BE2C (cell line): ENCODE data around the gene ZNF138.

Experiments used
- DNase-seq: peaks from one replicate; pipeline ENCODE4 v3.0.0-alpha.2; 2020
- H3K27me3 ChIP-seq: fragments of 250-450 bp; sonication (Bioruptor Pico); 2 replicates; pipeline ENCODE4 v1.5.1; 2020; ENCODE audit warnings: mild to moderate bottlenecking
- H3K36me3 ChIP-seq: fragments of 250-450 bp; sonication (Bioruptor Pico); 2 replicates; pipeline ENCODE4 v1.5.1; 2020; ENCODE audit warnings: mild to moderate bottlenecking
- H3K4me1 ChIP-seq: fragments of 250-450 bp; sonication (Bioruptor Pico); 2 replicates; pipeline ENCODE4 v1.5.1; 2020
- H3K4me3 ChIP-seq: 2 replicates; pipeline ENCODE4 v1.5.1; 2011; ENCODE audit warnings: low read depth, low read length
- H3K9me3 ChIP-seq: fragments of 250-450 bp; sonication (Bioruptor Pico); 2 replicates; pipeline ENCODE4 v1.5.1; 2020
- TF ChIP-seq, protein P1 (sequence below): IDR thresholded peaks from 2 replicates; pipeline ENCODE4 v1.5.1; 2012; ENCODE audit warnings: mild to moderate bottlenecking, low read depth, low read length

Gene ZNF138

GRCh38 chr7:64875658-64876406, 81.6 kb downstream of the ZNF138 start:
- TF ChIP-seq, protein P1, sequence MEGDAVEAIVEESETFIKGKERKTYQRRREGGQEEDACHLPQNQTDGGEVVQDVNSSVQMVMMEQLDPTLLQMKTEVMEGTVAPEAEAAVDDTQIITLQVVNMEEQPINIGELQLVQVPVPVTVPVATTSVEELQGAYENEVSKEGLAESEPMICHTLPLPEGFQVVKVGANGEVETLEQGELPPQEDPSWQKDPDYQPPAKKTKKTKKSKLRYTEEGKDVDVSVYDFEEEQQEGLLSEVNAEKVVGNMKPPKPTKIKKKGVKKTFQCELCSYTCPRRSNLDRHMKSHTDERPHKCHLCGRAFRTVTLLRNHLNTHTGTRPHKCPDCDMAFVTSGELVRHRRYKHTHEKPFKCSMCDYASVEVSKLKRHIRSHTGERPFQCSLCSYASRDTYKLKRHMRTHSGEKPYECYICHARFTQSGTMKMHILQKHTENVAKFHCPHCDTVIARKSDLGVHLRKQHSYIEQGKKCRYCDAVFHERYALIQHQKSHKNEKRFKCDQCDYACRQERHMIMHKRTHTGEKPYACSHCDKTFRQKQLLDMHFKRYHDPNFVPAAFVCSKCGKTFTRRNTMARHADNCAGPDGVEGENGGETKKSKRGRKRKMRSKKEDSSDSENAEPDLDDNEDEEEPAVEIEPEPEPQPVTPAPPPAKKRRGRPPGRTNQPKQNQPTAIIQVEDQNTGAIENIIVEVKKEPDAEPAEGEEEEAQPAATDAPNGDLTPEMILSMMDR = no peak
- no peak for DNase-seq
- H3K4me1 ChIP-seq = no peaks in the 10 kb centered on the region
- H3K4me3 ChIP-seq = no peak overlapping the region
- H3K9me3 ChIP-seq = no peaks in the 10 kb centered on the region; the same call in 1 of the 2 replicates
- no peaks in the 10 kb centered on the region for H3K36me3 ChIP-seq
- no peaks in the 10 kb centered on the region for H3K27me3 ChIP-seq

DNA sequence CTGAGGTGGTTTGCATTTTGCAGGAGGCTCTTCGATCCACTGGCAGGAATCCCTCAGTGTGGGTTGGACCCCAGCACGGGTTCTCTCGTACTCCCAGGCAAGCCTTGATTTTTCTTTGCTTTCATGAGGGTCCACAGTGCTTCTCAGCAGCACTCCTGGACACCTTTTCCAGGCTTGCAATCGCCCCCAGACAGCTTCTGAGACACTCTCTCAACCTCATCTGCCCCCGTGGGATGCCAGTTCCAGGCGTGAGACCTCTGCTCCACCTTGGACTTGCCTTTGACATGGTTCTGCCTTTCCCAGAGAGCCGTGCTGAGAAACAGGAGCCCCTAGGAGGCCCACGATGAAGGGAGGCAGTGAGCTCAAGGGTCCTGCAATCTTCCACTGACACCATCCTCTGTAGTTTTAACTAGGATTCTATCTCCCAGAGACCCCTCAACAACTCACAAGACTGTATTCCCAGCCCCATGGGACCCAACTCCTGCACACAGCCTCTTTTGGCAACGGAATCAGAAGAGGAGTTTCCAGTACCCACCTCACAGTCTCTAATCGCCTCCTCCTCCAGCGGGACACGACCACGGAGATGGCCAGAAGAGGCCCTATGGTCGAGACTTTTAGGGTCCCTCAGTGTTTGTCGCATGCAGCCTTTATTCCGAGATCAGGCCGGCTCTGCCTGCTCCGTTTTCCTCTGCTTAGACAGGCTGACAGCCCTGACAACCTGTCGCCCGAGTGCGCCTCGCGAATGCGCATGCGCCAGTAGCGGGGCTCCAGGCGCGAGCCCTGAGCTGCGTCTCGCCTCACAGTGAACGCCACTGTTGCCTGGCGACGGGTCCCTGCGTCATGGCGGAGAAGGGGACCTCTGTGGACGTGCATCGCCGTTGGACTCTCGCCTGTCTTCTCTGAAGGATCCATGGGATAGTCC, 82.8 kb downstream of the ZNF138 start:
- H3K36me3 ChIP-seq = no peaks in the 10 kb centered on the region
- H3K9me3 ChIP-seq = no peaks in the 10 kb centered on the region; the same call in 1 of the 2 replicates
- H3K4me3 ChIP-seq = peak overlapping the region; percentile 65
- no peaks in the 10 kb centered on the region for H3K27me3 ChIP-seq
- no peaks in the 10 kb centered on the region for H3K4me1 ChIP-seq
- peak; percentile 87 for DNase-seq
- TF ChIP-seq, protein P1 = no peak

GRCh38 chr7:64877714-64878610, 83.7 kb downstream of the ZNF138 start:
- peak overlapping the region; percentile 65 for H3K4me3 ChIP-seq
- H3K4me1 ChIP-seq = no peaks in the 10 kb centered on the region
- DNase-seq = no peak
- H3K9me3 ChIP-seq = no peaks in the 10 kb centered on the region; the same call in 1 of the 2 replicates
- no peaks in the 10 kb centered on the region for H3K27me3 ChIP-seq
- H3K36me3 ChIP-seq = no peaks in the 10 kb centered on the region
- TF ChIP-seq, protein P1 = no peak

DNA sequence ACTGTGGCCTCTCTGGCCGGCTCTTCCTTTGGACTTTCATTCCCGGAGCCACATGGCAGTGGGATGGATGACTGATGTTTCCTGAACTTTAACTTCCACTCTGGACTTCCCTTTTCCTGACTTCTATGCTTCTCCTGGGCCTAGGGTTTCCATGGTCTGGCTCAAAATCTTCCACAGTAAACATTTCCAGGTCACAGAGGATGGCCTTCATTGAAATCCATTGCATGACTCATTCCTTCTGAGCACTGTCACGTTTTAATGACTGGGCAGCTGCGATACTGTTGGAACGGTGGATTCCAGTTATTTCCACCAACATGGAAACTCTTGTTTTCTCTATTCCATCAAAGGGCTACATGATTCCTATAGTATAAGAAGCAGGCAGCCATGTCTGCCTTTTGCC, 84.5 kb downstream of the ZNF138 start:
- H3K4me1 ChIP-seq = no peaks in the 10 kb centered on the region
- no peaks in the 10 kb centered on the region for H3K36me3 ChIP-seq
- H3K4me3 ChIP-seq = no peak overlapping the region
- no peak for DNase-seq
- TF ChIP-seq, protein P1 = no peak
- H3K9me3 ChIP-seq = no peaks in the 10 kb centered on the region; the same call in 1 of the 2 replicates
- no peaks in the 10 kb centered on the region for H3K27me3 ChIP-seq

DNA sequence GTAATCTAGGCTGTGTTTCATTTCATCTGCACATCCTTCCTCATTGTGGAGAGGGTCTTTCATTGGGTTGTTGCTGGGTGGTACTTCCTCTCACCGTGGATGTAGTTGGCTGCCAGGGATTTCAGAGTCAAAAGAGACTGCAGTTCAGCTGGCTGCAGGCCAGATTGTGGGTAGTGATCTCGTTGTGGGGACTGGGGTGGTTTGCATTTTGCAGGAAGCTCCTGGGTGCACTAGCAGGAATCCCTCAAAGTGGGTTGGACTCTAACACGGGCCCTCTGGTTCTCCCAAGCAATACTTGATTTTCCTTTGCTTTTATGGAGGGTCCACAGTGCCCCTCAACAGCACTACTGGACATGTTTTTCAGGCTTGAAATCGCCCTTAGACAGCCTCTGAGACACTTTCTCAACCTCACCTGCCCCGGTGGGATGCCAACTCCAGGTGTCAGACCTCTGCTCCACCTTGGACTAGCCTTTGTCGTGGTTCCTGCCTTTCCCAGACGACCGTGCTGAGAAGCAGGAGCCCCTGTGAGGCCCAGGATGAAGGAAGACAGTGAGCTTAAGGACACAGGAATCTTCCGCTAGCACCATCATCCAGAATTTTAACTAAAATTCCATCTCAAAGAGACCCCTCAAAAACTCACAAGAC, 85.0 kb downstream of the ZNF138 start:
- Histone ChIP-seq H3K36me3 (no peaks in the 10 kb centered on the region), H3K4me1 (no peaks in the 10 kb centered on the region), H3K9me3 (no peaks in the 10 kb centered on the region; the same call in 1 of the 2 replicates), H3K27me3 (no peaks in the 10 kb centered on the region), H3K4me3 (no peak overlapping the region)
- TF ChIP-seq, protein P1 = no peak
- DNase-seq = no peak
